Stimulated activated CD4-positive, alpha-beta T cell treated with anti-CD3 and anti-CD28 coated beads, Interleukin-1b, Interleukin-23, amount 100 ng/mL, for 48 hours (primary cell): ENCODE data around the gene NGEF.

Source experiments
- DNase-seq: peaks from one replicate; pipeline ENCODE4 v3.0.0-alpha.2; 2020

NGEF gene

DNA sequence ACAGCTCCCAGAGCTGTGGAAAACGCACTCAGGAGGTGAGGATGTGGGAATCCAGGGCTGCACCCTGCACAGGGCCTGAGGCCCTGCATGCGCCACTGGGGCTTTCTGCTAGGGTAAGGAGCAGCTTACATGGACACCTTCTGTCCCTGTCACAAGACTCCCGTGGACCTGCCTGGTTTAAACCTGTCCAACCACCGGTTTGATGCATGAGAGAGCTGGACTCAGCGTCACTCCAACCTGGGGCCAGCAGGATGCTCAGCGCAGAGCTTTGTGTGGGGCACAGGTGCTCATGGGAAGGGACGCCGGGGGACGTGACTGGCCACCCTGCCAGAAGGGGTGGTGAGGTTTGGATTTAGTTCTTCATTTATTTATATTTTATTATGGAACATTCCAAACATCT, 118.8 kb downstream of the NGEF start:
- DNase-seq, result no peak

DNA sequence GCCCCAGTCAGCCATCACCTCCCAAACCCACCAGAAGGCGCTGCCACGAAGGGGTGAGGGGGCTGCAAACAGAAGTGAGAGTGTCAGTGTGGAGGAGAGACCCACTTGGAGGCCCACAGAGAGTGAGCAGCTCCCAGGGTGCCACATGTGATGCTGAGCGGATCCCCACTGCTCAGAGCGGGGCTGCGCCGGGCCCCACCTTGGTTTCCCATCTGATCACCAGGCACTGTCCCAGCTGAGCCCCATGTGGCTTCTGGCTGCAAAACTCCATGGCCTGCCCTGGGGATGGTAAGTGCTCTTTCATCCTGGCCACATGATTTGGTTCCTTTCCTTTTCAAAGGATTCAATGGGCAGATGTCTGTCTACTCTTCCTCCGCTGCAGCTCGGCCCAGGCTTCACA, 119.2 kb downstream of the NGEF start:
- no peak for DNase-seq

DNA sequence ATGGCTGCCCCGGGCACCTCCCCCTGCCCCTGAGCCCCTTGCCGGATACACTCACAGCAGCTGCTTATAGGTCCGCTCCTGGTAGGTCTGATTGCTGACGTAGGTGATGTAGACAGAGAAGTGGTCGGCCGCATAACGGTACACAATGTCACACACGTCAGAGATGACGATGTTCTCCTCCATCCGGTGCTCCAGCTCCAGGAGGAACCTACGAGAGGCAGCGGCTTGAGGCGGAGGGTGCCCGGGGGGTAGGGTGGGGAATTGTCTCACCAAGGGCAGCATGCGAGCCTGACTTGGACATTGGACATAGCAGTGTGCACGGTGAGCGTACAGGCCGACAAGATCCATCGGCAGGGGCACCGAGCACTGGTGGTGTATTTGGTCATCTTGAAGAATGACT, 120.2 kb downstream of the NGEF start:
- DNase-seq, result no peak

- no peak for DNase-seq
Observed at GRCh38 chr2:232892221-232892620, 120.8 kb downstream of the NGEF start.

GRCh38 chr2:232891621-232892071, 121.4 kb downstream of the NGEF start:
- no peak for DNase-seq

DNA sequence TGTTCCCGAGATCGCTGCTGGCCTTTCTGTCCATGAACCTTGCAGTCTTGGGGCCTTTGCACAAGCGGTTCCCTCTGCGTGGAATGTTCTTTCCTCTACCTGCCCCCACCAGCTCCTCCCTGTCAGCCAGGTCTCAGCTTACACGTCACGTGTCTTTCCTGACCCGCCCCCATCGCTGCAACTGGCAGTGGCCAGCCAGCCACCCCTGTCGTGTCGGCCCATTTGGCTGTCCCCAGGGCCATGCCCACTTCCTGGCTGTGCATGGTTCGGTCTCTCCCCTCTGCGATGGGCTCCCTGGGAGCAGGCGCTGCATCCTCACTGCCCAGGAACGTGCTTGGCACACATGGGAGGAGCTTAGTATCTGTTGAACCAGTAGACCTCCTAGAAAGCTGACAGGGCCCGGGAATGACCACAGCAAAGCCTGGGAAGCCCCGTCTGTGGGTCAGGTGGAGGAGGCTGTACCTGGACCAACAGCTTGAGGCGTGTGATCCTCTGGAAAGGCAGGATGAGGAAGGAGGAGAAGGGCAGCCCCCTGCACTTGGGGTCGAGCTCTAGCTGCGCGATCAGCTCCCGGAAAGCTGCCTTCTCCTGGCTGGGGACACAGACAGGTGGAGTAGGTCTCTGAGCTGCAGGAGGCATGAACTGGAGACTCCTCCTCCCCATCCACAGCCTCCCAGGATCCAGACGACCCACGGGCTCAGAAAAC, 122.0 kb downstream of the NGEF start:
- no peak for DNase-seq

- DNase-seq, result no peak
Observed at GRCh38 chr2:232890536-232890895, 122.5 kb downstream of the NGEF start.

GRCh38 chr2:232889876-232890401, 123.1 kb downstream of the NGEF start:
- no peak for DNase-seq

DNA sequence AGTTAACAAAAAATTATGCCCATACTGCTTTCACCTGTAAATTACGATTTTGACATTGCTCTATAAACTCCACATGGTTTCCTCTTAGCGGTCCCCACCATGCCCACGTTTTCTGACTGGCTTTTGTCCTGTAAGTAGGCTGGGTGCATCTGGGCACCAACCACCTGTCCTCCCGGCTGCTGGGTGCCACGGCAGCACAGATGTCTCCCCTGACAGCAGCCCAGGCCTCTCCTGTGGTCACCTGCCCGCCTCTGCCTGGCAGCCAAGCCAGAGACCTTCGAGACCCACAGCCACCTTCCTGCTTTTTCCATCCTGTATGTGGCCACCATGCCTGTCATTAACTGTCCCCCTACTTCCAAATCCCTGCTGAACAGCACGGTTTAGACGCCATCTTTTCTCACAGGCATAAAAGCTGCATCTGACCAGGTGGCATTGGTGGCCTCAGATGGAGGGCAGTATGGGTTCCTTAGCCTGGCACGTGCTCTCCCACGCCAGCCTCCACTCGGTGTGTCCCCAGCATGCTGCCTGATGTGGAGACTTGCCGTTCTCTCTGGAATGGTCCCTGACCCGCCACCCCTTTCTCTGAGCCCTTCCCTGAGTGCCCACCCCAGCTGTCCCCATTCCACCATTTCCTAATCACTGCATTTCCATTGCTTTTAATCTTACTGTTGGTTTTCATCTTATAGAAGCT, 124.1 kb downstream of the NGEF start:
- no peak for DNase-seq

GRCh38 chr2:232888099-232888836, 124.8 kb downstream of the NGEF start:
- DNase-seq, result no peak

- DNase-seq, result no peak
Observed at GRCh38 chr2:232887171-232887850, 125.7 kb downstream of the NGEF start.

DNA sequence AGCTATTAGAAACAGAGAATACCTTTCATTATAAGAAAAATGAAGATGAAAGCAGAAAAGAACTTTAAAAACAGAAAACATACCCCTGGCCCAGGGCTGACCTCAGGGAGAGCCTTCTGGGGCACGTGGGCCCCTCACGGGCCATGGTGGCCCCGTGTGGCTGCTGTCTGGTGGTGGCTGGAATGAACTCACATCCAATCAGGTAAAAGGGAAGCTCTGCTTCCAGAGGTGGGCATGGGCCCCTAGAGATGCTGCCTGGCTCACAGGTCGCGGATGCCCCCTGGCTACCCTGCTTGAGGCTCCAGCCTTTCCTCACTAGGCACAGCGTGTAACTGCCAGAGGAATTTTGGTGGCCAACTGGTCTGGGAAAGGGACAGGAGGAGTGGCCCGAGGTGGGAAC, 126.4 kb downstream of the NGEF start:
- no peak for DNase-seq

DNA sequence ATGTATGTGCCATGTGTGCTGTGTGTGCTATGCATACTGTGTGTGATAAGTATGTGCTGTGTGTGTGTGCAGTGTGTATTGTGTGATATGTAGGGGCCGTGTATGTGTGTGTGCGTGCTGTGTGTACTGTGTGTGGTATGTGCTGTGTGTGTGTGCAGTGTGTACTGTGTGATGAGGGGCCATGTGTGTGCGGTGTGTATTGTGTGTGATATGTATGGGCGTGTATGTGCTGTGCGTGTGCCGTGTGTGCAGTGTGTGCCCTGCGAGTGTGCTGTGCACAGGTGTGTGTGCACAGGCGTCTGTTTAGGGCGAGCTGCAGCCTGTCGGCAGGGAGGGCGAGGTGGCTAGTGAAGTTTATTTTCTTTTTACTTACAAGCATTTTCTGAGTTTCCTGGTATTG, 126.9 kb downstream of the NGEF start:
- DNase-seq, result no peak

- no peak for DNase-seq
Observed at GRCh38 chr2:232885264-232885961, 127.6 kb downstream of the NGEF start.

- no peak for DNase-seq
Observed at GRCh38 chr2:232884549-232885263, 128.3 kb downstream of the NGEF start.

GRCh38 chr2:232884001-232884421, 129.0 kb downstream of the NGEF start:
- no peak for DNase-seq

DNA sequence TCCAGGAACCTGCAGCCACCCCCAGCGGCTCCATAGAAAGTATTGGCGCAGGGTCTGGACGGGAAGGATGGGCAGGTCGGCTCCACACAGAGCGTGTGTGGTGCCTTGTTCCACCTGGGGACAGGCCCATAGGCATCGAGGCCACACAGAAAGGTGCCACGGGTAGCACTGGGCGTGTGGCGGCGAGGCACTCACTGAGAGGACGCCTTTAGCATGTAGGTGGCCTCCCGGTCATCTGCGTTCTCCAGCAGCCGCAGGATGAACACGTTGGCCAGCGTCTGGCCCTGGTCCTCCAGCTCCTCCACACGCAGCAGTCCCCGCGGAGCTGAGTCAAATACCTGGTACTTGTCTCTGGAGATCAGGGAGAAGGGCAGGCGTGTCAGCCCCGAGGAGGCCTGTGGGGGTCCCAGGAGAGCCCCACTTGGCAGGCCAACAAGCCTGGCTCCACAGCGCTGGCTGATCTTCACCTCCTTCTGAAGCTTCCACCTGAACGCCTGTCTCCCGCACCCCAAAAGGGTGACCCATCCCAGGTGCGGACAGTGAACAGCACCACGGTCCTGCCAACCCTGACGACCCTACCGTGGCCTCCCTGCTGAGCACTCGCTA, 129.8 kb downstream of the NGEF start:
- DNase-seq, result no peak

DNA sequence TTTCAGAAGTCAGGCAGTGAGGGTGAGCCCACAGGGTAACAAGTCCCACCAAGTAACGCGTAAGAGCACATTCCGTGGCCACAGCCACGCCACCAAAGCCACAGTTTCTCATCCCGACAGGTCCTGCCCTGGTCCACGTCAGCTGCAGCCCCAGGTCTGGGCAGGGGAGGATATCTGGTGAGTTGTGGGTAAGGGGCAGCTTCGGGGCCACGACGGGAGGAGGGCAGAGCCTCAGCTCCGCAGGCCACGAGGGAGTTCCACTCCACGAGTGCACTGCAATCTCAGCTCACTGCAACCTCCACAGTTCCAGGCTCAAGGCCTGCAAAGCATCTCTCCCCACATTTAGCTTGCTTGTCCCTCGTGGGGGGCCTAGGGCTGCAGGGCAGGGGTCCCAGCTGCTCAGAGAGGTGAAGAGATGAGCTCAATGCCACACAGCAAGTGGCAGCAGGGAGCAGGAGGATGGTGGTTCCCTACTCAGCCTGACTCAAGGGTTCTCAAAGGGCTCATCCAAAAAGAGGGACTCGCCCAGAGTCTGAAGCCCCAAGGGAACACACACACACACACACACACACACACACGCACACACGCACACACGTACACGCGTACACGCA, 130.4 kb downstream of the NGEF start:
- DNase-seq, result no peak

DNA sequence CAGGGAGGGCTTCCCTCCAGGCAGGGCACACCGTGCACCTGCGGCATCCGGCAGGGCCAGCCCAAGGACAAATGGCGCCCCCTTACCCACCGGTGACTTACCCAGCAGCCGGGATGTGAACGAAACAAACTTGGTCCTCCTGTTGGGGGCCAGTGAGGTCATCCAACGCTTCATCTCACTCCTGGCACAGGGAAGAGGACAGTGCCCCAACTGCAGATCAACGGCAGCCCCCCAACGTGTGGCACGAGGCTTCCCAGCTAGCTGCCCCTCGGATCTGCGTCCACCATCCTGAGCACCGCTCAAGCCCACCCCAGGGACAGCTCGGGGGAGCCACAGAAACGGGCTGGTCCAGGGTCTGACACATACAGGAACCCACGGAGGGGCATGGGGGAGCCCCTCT, 131.0 kb downstream of the NGEF start:
- DNase-seq, result no peak

DNA sequence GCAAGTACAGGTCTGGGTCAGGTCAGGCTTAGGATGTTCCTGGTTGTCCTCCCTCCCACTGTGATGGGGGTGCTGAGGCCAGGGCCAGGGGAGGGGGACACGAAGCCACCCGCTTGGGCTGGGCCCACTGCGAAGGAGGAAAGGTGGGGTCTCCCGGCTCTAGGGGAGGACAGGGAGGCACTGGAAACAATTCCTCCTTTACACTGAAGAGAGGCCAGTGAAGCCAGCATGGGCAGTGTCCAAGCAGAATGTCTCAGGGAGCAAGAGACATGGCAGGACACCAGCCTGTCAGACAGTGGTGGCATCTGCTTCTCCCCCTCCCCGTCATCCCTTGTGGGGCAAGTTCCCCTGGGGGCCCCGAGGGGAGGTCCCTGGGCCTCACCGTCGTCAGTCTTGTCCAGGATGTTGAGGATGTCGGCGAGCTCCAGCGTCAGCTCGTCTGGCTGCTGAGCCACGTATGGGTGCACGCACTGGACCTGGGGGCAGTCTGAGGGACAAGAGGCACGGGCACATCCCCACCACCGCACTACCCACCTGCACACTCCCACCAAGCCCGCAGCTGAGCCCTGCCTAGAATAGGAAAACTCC, 132.2 kb downstream of the NGEF start:
- DNase-seq, result no peak
